ENCODE measurements around the gene CTAG1A.

DNA sequence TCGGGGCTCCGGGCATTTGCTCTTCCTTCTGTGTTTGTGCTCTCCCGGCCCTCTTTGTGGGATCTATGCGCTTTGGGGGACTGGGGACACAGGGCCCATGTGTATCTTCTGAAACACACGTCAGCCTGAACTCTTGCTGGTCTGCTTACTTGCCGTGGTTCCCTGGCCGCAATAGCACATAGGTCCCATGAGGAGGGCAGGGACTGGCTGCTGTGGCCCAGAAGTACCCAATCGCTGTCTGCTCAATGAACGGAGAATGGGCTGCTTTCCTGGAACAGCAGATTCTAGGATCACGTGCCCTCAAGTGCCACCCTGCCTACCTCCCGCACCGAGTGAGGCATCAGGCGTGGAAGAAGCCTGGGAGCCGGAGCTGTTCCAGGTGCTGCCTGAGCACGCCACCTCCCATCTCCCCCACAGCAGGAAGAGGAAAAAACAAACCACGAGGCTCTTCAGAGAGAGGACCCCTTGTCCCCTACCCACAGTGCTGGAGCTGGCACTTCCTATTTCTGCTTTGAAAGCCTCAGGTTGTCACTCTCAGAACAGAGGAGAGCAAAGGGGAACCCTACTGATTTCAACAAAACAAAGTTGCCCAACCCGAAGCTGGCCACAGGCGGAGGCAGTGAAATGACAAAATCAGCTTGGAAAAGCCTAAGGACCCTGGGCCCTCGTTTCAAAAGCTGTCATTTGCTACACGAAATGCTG is 42.1 kb upstream of the CTAG1A start:
- TF ChIP-seq POLR2A (IDR thresholded peaks at IDR 0.05; ENCODE audit: low read length) (peak; percentile 40), GATA1 (IDR thresholded peaks at IDR 0.05; ENCODE audit: low read depth, low read length) (no peak)

Measured in erythroblast (primary cell).